SK-N-MC (cell line): Measurements from ENCODE around the gene ATXN7L2.

Experiments
- DNase-seq: peaks from one replicate; pipeline ENCODE4 v3.0.0-alpha.2; 2011; ENCODE audit warnings: low read depth, low spot score
- H3K27ac ChIP-seq: fragments of 200-600 bp; sonication (generic); 2 replicates; pipeline ENCODE4 v1.5.1; 2016; ENCODE audit warnings: mixed run types
- H3K36me3 ChIP-seq: fragments of 200-600 bp; sonication (generic); 2 replicates; pipeline ENCODE4 v1.6.1; 2017; ENCODE audit warnings: antibody characterized with exemption, low read length, mixed read lengths; ENCODE audit not compliant: insufficient read depth
- H3K4me3 ChIP-seq: fragments of 200-600 bp; sonication (generic); 2 replicates; pipeline ENCODE4 v1.5.1; 2016
- H3K9ac ChIP-seq: fragments of 200-600 bp; sonication (generic); 2 replicates; pipeline ENCODE4 v1.8.0; 2017; ENCODE audit warnings: mixed run types, mixed read lengths; ENCODE audit not compliant: insufficient read length
- H3K9me3 ChIP-seq: fragments of 200-600 bp; sonication (generic); 2 replicates; pipeline ENCODE4 v1.6.1; 2017; ENCODE audit warnings: low read depth, mild to moderate bottlenecking, antibody characterized with exemption, low read length, moderate library complexity, mixed read lengths
- EZH2 ChIP-seq: fragments of 200-600 bp; sonication (generic); IDR thresholded peaks from one replicate; pipeline ENCODE4 v1.6.1; 2017; ENCODE audit warnings: antibody characterized with exemption
- FOXP2 ChIP-seq: optimal IDR thresholded peaks from 2 replicates; pipeline ENCODE3; 2011; ENCODE audit warnings: mild to moderate bottlenecking, moderate library complexity; ENCODE audit not compliant: insufficient read depth; ENCODE audit errors: extremely low read length, control extremely low read depth
- POLR2AphosphoS5 ChIP-seq: IDR thresholded peaks from 2 replicates; pipeline ENCODE4 v1.6.1; 2012; ENCODE audit warnings: mild to moderate bottlenecking, low read depth, low read length, borderline replicate concordance

ATXN7L2 gene

GRCh38 chr1:109497449-109498160, 13.9 kb downstream of the ATXN7L2 start:
- H3K27ac ChIP-seq = no peak overlapping the region
- no peak for DNase-seq
- no peaks in the 10 kb centered on the region for H3K9me3 ChIP-seq
- H3K9ac ChIP-seq = no peak overlapping the region
- peaks cover 4% of the 10 kb centered on the region; the same call in 1 of the 2 replicates for H3K36me3 ChIP-seq
- no peak overlapping the region for H3K4me3 ChIP-seq
- TF ChIP-seq POLR2AphosphoS5 = no peak
- TF ChIP-seq FOXP2 = no peak
- no peak for TF ChIP-seq EZH2

GRCh38 chr1:109498161-109498801, 14.6 kb downstream of the ATXN7L2 start:
- Histone ChIP-seq H3K4me3 (no peak overlapping the region), H3K27ac (no peak overlapping the region), H3K36me3 (peaks cover 4% of the 10 kb centered on the region; the same call in 1 of the 2 replicates), H3K9me3 (no peaks in the 10 kb centered on the region), H3K9ac (no peak overlapping the region)
- TF ChIP-seq POLR2AphosphoS5 (no peak), EZH2 (no peak), FOXP2 (no peak)
- DNase-seq = no peak

GRCh38 chr1:109499081-109499480, 15.4 kb downstream of the ATXN7L2 start:
- Histone ChIP-seq H3K36me3 (peaks cover 4% of the 10 kb centered on the region; the same call in 1 of the 2 replicates), H3K27ac (no peak overlapping the region), H3K4me3 (no peak overlapping the region), H3K9me3 (no peaks in the 10 kb centered on the region), H3K9ac (no peak overlapping the region)
- no peak for TF ChIP-seq POLR2AphosphoS5
- no peak for TF ChIP-seq EZH2
- no peak for TF ChIP-seq FOXP2
- no peak for DNase-seq

GRCh38 chr1:109499661-109500536, 16.2 kb downstream of the ATXN7L2 start:
- no peak for DNase-seq

GRCh38 chr1:109500941-109501381, 17.3 kb downstream of the ATXN7L2 start:
- Histone ChIP-seq H3K4me3 (no peak overlapping the region), H3K9ac (no peak overlapping the region), H3K27ac (no peak overlapping the region), H3K36me3 (peaks cover 3% of the 10 kb centered on the region; the same call in 1 of the 2 replicates), H3K9me3 (no peaks in the 10 kb centered on the region)
- TF ChIP-seq EZH2 = no peak
- TF ChIP-seq FOXP2 = no peak
- no peak for TF ChIP-seq POLR2AphosphoS5
- DNase-seq = no peak

More at GRCh38 chr1:109499661-109500536, 16.2 kb downstream of the ATXN7L2 start:
- Histone ChIP-seq H3K36me3 (peaks cover 4% of the 10 kb centered on the region; the same call in 1 of the 2 replicates), H3K9me3 (no peaks in the 10 kb centered on the region), H3K27ac (no peak overlapping the region), H3K9ac (no peak overlapping the region), H3K4me3 (no peak overlapping the region)
- TF ChIP-seq FOXP2 (no peak), EZH2 (no peak), POLR2AphosphoS5 (no peak)

- no peak for DNase-seq
- no peak for TF ChIP-seq POLR2AphosphoS5
- no peak for TF ChIP-seq FOXP2
- TF ChIP-seq EZH2 = no peak
- no peak overlapping the region for H3K27ac ChIP-seq
- no peaks in the 10 kb centered on the region for H3K36me3 ChIP-seq
- H3K9me3 ChIP-seq = no peaks in the 10 kb centered on the region
- no peak overlapping the region for H3K9ac ChIP-seq
- H3K4me3 ChIP-seq = no peak overlapping the region
These were observed 18.1 kb downstream of the ATXN7L2 start for GRCh38 chr1:109501644-109502363.

GRCh38 chr1:109502364-109502851, 18.7 kb downstream of the ATXN7L2 start:
- Histone ChIP-seq H3K36me3 (no peaks in the 10 kb centered on the region), H3K9ac (no peak overlapping the region), H3K27ac (no peak overlapping the region), H3K4me3 (no peak overlapping the region), H3K9me3 (no peaks in the 10 kb centered on the region)
- DNase-seq = no peak
- TF ChIP-seq FOXP2 (no peak), POLR2AphosphoS5 (no peak), EZH2 (no peak)

- Histone ChIP-seq H3K27ac (no peak overlapping the region), H3K36me3 (no peaks in the 10 kb centered on the region), H3K9me3 (no peaks in the 10 kb centered on the region), H3K9ac (no peak overlapping the region), H3K4me3 (no peak overlapping the region)
- DNase-seq = no peak
- no peak for TF ChIP-seq FOXP2
- TF ChIP-seq POLR2AphosphoS5 = no peak
- no peak for TF ChIP-seq EZH2
These were observed 20.2 kb downstream of the ATXN7L2 start for GRCh38 chr1:109503935-109504334.
